DOHH2 (cell line): ENCODE results near the gene PUS7.

Experiments
- H3F3A ChIP-seq: fragments of 200-600 bp; sonication (generic), shearing (Covaris generic); 2 replicates; pipeline ENCODE4 v1.6.0; 2016; ENCODE audit warnings: antibody characterized with exemption, mild to moderate bottlenecking; ENCODE audit not compliant: control insufficient read depth, insufficient read depth
- H3K27ac ChIP-seq: fragments of 200-600 bp; sonication (generic); 2 replicates; pipeline ENCODE4 v1.5.1; 2014; ENCODE audit warnings: low read depth, mild to moderate bottlenecking, low read length, moderate library complexity
- H3K27me3 ChIP-seq: fragments of 200-600 bp; sonication (generic); 2 replicates; pipeline ENCODE4 v1.6.1; 2014; ENCODE audit warnings: mild to moderate bottlenecking, low read length, mixed read lengths; ENCODE audit not compliant: control insufficient read depth
- H3K36me3 ChIP-seq: fragments of 200-600 bp; sonication (generic); 2 replicates; pipeline ENCODE4 v1.6.1; 2014; ENCODE audit warnings: mild to moderate bottlenecking, low read length, moderate library complexity, mixed read lengths; ENCODE audit not compliant: control insufficient read depth
- H3K4me1 ChIP-seq: fragments of 200-600 bp; sonication (generic); 2 replicates; pipeline ENCODE4 v1.6.1; 2014; ENCODE audit warnings: mild to moderate bottlenecking, low read length, mixed read lengths; ENCODE audit not compliant: control insufficient read depth
- H3K4me2 ChIP-seq: fragments of 200-600 bp; sonication (generic); 2 replicates; pipeline ENCODE4 v1.6.0; 2014; ENCODE audit warnings: mild to moderate bottlenecking, low read length, moderate library complexity
- H3K4me3 ChIP-seq: fragments of 200-600 bp; sonication (generic); 2 replicates; pipeline ENCODE4 v1.5.1; 2014; ENCODE audit warnings: mild to moderate bottlenecking, low read length, mixed read lengths
- H3K79me2 ChIP-seq: fragments of 200-600 bp; sonication (generic); 2 replicates; pipeline ENCODE4 v1.6.1; 2014; ENCODE audit warnings: mild to moderate bottlenecking, low read length, mixed read lengths; ENCODE audit not compliant: control insufficient read depth
- H3K9me2 ChIP-seq: fragments of 200-600 bp; sonication (generic); replicated peaks from 2 replicates; pipeline ENCODE4 v1.6.1; 2014; ENCODE audit warnings: mild to moderate bottlenecking, low read length, mixed read lengths; ENCODE audit not compliant: control insufficient read depth
- H3K9me3 ChIP-seq: fragments of 200-600 bp; sonication (generic); 2 replicates; pipeline ENCODE4 v1.6.1; 2014; ENCODE audit warnings: antibody characterized with exemption, low read length, mixed read lengths; ENCODE audit not compliant: control insufficient read depth, insufficient read depth
- H4K20me1 ChIP-seq: fragments of 200-600 bp; sonication (generic); 2 replicates; pipeline ENCODE4 v1.6.0; 2014; ENCODE audit warnings: low read depth, mild to moderate bottlenecking, antibody characterized with exemption, low read length, moderate library complexity; ENCODE audit not compliant: control insufficient read depth, insufficient read depth
- EZH2phosphoT487 ChIP-seq: fragments of 200-600 bp; sonication (generic); IDR thresholded peaks from 2 replicates; pipeline ENCODE4 v1.6.1; 2017; ENCODE audit warnings: borderline replicate concordance, mild to moderate bottlenecking, antibody characterized with exemption, low read length, moderate library complexity, mixed read lengths
- TF ChIP-seq, protein P1 (sequence below): fragments of 200-600 bp; sonication (generic); IDR thresholded peaks from one replicate; pipeline ENCODE4 v1.5.1; 2014; ENCODE audit warnings: antibody characterized with exemption, mild to moderate bottlenecking, low read depth, low read length; ENCODE audit not compliant: poor library complexity, severe bottlenecking

PUS7 gene

GRCh38 chr7:105497016-105497415, 25.1 kb downstream of the PUS7 start:
- Histone ChIP-seq H3K4me2 (no peak overlapping the region), H3K9me2 (no peaks in the 10 kb centered on the region), H3K4me1 (no peaks in the 10 kb centered on the region), H3K4me3 (no peak overlapping the region), H3K27ac (no peak overlapping the region), H3K9me3 (no peaks in the 10 kb centered on the region), H3K36me3 (peaks cover 62% of the 10 kb centered on the region), H3K27me3 (no peaks in the 10 kb centered on the region), H3K79me2 (no peaks in the 10 kb centered on the region), H4K20me1 (no peaks in the 10 kb centered on the region; the same call in 1 of the 2 replicates), H3F3A (peaks cover 11% of the 10 kb centered on the region; the same call in 1 of the 2 replicates)
- TF ChIP-seq, protein P1, sequence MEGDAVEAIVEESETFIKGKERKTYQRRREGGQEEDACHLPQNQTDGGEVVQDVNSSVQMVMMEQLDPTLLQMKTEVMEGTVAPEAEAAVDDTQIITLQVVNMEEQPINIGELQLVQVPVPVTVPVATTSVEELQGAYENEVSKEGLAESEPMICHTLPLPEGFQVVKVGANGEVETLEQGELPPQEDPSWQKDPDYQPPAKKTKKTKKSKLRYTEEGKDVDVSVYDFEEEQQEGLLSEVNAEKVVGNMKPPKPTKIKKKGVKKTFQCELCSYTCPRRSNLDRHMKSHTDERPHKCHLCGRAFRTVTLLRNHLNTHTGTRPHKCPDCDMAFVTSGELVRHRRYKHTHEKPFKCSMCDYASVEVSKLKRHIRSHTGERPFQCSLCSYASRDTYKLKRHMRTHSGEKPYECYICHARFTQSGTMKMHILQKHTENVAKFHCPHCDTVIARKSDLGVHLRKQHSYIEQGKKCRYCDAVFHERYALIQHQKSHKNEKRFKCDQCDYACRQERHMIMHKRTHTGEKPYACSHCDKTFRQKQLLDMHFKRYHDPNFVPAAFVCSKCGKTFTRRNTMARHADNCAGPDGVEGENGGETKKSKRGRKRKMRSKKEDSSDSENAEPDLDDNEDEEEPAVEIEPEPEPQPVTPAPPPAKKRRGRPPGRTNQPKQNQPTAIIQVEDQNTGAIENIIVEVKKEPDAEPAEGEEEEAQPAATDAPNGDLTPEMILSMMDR = no peak
- no peak for TF ChIP-seq EZH2phosphoT487

GRCh38 chr7:105496521-105496920, 25.6 kb downstream of the PUS7 start:
- H3K27me3 ChIP-seq = no peaks in the 10 kb centered on the region
- no peaks in the 10 kb centered on the region for H3K9me3 ChIP-seq
- H4K20me1 ChIP-seq = no peaks in the 10 kb centered on the region; the same call in 1 of the 2 replicates
- no peak overlapping the region for H3K4me3 ChIP-seq
- no peaks in the 10 kb centered on the region for H3K79me2 ChIP-seq
- H3K36me3 ChIP-seq = peaks cover 61% of the 10 kb centered on the region
- no peaks in the 10 kb centered on the region for H3K4me1 ChIP-seq
- H3K9me2 ChIP-seq = no peaks in the 10 kb centered on the region
- H3K4me2 ChIP-seq = no peak overlapping the region
- TF ChIP-seq, protein P1 = no peak
- no peak for TF ChIP-seq EZH2phosphoT487
- H3F3A ChIP-seq = peaks cover 11% of the 10 kb centered on the region; the same call in 1 of the 2 replicates
- H3K27ac ChIP-seq = no peak overlapping the region

GRCh38 chr7:105493923-105494315, 28.2 kb downstream of the PUS7 start:
- Histone ChIP-seq H3K36me3 (peaks cover 56% of the 10 kb centered on the region), H3K27me3 (no peaks in the 10 kb centered on the region)

More at GRCh38 chr7:105493923-105494315, 28.2 kb downstream of the PUS7 start:
- peaks cover 20% of the 10 kb centered on the region; the same call in 1 of the 2 replicates for H3F3A ChIP-seq
- no peaks in the 10 kb centered on the region for H3K9me3 ChIP-seq
- no peaks in the 10 kb centered on the region for H3K9me2 ChIP-seq
- H3K79me2 ChIP-seq = peaks cover 6% of the 10 kb centered on the region; the same call in 1 of the 2 replicates
- no peak overlapping the region for H3K4me2 ChIP-seq
- H4K20me1 ChIP-seq = peaks cover 3% of the 10 kb centered on the region
- TF ChIP-seq, protein P1 = no peak
- TF ChIP-seq EZH2phosphoT487 = no peak
- H3K4me3 ChIP-seq = no peak overlapping the region
- no peaks in the 10 kb centered on the region for H3K4me1 ChIP-seq
- H3K27ac ChIP-seq = no peak overlapping the region
